ENCODE data around the gene ADI1.

The ADI1 gene

DNA sequence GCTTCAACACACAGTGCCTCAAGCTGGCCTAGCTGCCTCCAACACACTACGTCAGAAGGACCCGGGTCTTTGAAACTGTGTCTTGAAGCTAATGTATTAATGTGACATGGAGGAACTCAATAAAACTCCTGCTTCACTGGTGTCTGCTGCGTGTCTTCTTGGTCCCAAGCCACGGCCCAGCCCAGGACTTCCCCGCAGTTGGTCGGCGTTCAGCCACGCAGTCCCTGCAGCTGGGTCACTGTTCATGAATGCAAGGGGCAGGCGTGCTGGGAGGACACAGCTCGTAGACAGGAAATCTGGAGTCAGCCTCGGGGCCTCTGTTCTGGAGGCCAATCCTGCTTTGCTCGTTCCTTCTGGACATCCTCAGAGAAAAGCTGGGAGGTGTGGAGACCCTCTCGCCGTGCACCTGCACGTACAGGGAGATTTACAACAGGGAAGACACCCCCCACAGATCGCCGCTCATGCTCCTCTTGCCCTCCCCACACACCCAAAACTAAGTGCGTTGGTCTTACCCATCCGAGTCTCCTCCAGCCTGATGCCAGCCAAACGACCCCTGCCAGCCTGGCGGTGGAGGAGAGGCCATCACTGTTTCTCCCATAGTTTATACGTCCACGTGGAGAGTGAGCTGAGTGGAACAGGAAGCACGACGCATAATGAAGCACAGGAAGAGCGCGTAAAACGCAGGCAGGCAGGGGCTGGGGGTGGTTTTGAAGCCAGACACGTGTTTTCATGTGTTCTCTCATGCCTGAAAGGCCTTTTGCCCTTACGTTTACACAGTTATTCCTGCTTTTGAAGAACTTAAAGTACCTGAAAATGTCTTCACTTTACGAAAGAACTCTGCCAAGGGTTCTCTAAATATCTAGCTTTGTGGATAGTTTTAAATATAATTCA is 39.7 kb downstream of the ADI1 start:
- no peak for DNase-seq

DNA sequence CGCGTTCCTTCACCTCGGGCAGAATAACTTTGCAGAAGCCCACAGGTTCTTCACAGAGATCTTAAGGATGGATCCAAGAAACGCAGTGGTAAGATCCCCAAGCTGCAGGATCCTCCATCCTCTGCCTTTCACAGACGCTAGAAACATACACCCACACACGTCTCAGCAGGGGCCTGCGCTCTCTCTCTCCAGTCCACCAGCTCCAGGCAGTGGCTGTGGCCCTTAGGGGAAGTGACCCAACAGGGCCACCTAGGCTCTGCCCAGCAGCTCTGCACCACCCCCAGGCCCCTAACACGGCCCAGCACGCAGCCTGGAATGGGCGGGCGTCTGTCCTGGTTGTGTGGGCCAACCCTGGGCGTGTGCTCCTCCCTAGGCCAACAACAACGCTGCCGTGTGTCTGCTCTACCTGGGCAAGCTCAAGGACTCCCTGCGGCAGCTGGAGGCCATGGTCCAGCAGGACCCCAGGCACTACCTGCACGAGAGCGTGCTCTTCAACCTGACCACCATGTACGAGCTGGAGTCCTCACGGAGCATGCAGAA is 40.4 kb downstream of the ADI1 start:
- DNase-seq, result no peak

DNA sequence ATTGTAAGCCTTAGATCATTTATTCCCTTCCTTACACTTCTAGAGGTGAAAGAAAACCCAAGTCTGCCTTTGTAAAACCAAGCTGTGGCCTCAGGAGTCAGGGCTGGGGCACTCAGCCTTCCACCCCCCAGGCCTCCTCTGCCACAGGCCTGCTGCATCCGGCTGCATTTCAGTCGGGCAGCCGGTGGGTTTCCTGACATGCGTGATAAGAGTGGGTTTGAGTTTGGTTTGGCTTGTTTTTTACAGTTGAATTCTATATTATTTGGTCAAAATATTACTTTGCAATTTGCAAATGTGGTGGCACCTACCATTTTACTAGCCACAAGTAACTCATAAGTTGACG is 42.4 kb downstream of the ADI1 start:
- no peak for DNase-seq

DNA sequence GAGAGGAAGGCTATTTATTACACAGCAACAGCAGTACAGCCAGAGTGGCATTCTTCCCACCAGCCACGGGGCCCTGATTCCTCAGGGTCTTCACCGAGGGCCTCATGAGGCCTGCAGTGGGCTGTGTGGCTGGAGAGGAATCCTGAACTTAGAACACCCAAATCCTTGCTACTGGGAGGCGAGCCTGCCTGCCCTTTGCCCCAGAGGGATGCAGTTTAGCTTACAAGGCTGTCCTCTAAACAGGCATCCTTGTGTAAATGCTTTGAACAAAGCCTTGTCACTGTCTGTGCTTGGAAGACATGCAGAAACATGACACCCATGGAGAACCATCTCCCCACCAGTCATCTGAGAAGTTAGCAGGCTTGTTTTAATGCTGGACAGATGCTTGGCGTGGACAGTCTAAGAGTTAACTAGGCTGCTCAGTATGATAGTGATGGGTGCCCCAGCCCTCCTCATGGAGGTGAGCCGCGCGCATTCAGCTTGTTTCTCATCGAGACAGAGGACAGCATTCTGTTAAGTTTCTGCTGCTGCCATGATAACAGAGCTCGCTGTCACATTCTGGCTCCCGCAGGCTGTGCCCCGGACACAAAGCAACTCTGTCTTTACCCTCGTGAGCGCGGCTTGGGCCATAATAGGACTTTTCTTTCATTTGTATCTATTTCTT is 42.9 kb downstream of the ADI1 start:
- DNase-seq, result no peak

DNA sequence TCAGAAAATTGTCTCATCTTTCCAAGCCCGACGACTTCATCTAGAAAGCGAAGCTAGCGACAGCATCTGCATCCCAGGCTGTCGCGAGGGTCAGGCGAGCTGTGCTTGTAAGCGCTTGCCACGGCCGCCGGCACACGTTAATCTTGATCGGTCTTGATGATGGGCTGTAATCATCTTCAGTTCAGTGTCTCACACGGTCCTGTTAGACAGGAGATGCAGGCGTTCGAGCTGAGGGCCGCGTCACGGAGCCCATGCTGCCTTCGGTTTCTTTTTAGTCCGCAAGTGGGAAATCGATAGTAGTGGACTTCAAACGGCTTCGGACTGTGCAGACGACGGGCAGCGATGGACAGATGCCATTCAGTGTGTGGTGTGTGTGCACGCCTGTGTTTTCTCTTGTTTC is 43.6 kb downstream of the ADI1 start:
- DNase-seq, result no peak

DNA sequence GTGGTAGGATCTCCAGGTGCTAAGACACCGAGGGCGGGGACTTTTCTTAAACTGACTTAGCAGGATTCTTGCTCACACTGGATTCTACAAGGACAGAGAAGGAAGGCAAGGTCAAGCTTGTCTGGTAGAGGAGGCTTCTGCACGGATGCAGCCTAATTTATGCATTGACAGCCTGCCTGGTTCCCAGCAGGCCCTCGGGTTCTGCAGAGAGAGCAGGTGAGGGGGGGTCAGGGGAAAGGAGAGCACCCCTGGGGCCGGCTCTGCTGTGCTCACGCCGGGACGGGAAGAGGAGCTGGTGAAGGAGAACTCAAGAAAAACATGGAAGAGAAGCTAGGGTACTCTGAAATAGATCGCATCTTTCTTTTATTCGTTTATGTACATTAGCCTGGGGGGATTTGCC is 46.4 kb downstream of the ADI1 start:
- DNase-seq, result no peak

DNA sequence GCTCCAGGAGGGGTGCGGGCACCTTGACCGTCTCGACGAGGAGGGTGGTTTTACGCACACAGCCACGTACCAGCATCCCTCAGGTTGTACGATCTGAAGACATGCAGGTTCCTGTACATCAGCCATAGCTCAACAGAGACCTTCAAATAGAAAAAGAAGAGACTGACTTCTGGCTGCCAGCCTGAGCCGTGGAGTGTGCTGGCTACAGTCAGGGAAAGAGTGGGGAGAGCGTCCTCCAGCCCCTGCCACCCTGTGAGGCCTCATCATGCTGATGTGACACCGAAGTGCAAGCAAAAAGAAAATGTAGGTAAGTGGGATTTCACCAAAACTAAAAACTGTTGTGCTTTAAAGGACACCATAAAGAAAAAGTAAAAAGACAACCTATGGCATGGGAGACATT is 47.0 kb downstream of the ADI1 start:
- no peak for DNase-seq

DNA sequence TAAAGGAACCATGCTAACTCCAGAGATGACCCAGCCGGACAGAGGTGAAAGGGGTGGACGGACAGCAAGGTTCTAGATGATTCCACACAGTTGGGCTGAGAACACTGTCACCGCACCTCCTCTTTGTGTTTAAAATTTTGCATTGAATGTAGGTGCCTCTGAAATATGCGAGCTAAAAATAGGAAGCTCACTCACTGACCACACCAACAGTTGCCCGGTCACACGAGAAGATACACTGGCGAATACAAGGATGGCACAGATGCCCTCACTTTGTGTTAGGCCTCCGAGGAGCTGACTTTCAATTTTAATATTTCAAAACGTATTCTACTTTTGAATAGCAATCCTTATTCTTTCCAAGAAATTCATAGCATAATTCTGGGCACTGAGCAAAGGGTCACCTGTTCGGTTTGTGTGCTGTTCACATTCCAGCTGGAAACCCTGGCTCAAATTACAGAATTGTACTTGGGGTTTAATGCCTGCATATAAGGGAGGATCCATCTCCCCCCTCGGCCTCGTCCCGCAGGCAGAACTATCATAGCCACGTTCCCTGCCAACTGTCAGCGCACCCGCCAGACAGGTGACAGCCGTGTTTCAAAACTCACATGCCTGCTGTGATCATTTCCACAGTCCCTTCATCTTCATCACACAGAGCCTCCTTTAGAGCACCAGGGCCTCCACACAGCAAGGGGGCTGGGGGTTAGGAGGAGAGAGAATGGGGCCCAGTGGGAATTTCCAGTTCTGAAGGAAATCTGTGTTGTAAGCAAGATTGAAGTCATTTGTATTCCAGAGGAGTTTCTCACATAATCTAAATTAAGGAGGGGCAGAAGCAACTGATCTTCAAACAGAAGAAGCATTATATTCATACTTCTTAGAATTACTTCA is 48.2 kb downstream of the ADI1 start:
- DNase-seq, result no peak

DNA sequence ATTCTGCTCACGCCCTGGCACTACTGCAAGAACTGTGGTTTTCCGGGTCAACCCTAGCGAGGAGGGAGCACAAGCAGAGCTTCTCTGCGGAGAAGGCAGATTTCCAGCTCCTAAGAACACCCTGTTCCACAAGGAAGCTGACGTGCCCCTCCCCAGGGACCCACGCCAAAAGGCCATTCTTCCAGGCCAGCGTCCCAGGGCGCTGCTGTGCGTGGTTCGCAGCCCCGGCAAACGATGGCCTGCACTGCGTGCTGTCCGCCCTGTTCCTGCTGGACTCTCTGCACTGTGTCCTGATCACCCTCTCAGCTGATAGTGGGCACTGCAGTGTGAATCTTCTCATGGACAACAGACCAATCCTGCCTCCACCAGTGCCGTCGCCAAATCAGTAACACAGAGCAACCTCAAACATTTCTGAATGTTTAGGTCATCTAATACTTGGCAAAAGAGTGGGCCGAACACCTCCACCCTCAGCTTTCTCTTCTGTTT is 49.1 kb downstream of the ADI1 start:
- no peak for DNase-seq

DNA sequence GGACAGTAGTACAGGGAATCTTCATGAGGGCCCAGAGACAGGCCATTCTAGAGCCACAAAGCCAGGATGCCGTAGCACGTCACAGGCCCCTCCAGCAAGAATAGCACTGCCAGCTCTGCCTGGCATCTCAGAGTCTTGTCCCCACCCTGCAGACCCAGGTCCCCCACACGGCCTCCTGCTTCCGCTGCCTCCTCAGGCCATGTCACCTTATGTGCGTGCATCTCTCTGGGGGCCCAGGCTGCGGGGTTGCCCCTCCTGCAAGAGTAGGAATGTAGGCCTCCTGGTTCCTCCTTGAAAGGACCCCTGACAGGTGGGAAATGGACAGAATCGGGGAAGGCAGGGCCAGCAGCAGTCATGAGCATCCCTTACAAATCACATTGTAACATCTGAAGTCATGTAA is 49.8 kb downstream of the ADI1 start:
- no peak for DNase-seq

DNA sequence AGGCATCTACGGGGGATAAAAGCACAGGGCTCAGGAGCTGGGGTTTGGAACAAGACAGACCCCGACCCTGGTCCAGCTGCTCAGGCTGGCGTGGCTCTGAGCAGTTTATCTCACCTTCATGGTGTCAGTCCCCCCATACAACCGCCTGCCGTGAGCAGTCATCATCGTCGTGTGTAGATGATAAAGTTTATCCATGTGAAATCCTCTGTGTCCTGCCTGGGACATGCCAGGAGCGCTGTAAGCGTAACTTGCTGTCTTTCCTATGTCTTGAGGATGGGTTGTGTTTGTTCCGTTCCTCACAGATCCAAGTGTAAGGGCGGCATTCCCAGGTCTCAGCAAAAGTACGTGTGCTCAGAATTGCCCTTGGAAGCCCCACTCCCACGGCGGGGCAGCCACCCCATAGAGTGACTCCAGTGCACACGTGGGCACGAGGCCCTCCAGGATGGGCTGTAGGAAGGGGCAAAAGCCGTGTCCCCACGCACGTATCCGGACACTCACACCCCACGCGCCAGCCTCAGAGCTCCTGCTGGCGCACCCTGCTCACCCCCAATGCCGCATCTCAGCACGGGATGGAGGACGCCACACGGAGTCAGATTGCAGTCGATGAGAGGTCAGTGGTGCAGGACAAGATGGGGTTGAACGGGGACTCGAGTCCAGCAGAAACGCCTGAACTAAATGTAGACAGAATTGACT is 50.9 kb downstream of the ADI1 start:
- no peak for DNase-seq

DNA sequence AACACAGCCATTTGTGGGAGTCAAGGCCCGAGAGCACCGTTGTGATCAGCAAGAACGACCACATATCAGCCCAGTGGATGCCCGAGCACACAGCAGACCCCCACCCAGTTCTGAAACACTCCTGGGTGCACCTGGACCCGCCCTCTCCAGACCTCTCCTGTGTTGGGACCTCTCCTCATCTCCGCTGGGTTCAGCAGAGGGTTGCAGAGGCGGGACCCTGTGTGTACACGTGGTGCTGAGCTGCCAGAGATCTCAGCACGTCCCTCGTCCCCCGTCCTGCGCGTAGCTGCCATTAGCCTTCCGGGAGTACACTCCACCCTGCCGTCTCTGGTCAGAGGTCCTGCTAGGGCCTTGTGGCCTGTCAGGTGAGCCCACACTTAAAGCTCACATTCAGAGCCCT is 51.7 kb downstream of the ADI1 start:
- DNase-seq, result no peak

DNA sequence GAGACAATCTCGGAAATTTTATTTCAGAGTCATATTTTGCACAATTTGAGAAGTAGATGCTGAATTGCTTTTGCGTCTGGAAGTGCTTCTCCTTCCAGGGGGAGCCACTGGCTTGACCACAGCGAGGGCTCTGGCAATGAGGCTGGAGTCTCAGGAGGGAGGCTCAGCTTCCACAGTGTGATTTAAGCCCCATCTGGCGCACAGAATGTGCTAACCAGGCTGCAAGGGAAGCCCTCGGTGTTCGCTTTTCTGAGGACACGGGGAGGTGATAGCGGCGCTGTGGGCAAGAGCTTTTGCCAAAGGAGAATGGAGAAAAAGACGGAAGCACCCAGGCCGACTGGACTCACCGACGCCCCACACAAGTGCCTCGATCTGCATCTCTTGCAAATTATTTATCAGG is 52.4 kb downstream of the ADI1 start:
- DNase-seq, result no peak

DNA sequence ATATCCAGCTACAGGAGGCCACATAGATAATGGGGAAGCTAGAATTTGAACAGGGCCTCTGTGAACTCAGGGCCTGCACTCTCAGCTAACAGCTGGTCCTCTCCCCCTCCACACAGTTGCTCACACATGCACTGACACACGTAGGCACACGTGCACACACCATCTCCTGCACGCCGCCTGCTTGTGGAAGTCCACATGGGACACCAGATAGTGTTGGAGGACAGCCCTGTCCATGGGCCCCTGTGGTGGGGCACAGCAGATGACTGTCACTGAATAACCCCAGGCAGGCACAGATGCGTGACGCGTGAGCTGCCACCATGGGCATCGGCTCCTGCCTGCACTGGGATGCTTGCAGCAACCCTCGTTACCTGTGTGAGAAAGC is 52.9 kb downstream of the ADI1 start:
- DNase-seq, result no peak

DNA sequence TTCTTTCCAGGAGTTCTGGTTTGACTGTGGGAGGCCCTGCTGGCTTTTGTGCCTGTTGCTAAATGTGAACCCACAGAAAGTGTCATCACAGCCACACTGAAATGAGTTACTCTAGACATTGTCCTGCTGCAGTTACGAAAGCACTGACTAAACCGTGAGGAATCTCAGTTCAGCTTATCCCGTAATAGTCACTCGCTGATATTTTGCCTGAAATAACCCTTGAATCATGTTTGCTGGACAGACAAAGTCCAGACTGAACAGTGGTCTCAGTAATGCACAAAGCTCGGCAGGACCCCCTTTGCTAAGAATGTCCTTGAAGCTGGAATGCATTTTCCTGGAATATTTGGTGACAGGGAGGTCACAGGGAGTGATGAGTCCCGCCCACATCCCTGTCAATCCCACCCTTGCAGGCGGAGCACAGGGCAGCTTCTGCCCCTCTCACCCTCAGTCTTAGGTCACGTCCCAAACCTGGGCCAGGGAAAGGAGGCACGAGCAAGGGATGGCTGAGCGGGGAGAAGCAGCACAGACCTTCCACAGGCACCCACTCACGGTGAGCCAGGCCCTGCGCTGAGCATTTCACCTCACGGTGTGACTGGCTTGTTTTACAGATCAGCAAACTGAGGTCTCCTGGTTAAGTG is 53.4 kb downstream of the ADI1 start:
- no peak for DNase-seq

DNA sequence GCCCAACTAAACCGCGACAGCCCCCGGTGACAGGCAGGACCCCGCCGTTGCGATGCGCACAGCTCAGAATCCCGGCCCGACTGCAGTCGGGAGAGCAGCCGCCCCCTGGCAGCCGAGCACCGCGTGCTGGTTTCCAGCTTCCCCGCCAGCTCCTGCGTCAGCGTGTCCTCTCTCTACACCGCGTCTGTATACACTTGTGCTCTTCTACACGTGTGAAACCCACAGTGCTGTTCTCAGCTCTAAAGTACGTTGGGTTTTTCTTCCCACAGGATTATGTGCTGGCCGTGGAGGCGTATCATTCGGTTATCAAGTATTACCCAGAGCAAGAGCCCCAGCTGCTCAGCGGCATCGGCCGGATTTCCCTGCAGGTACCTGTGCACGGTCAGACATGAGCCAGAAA is 54.0 kb downstream of the ADI1 start:
- no peak for DNase-seq

DNA sequence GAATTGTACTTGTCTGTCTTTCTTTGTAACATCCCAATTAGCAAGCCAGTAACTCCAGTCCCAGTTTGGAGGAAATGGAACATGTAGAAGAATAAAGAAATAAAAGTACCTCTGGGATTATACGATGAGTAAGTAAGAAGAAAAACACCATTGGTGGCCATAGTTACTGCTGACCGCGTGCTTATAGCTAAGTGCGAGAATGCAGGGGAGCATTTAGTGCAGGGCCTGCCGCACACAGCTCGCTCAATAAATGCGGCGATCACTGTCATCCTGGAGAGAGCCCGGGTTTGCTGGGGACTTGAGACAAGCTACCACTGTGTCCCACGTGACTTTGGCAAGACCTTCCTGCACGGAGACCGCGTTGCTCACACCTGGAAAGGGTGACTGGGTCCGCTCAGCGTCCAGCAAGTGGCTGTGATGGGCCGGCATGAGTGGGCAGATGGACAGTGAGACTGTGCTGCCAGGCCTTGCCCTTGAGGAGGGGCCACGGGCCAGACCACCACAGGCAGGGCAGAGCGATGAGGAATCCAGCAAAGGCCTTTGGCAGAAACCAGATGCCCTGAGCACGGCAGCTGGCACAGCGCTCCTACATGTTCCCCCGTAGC is 54.8 kb downstream of the ADI1 start:
- DNase-seq, result no peak

DNA sequence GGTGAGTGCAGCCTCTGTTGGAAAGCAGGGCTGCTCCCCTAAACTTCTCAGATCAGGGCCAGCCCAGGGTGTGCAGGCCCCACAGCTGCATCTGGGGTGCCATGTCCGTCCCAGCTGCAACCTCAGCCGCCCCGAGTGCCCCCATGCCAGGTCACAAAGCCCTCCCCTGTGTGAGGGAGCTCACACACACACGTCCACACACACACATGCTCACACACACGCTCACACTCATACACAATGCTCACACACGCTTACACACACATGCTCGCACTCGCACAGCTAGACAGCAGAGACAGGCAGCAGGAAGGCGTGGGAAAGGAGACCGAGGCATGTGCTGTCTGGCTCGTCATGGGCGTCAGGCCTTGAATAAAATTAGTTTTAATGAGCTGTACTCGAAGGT is 55.4 kb downstream of the ADI1 start:
- DNase-seq, result no peak

DNA sequence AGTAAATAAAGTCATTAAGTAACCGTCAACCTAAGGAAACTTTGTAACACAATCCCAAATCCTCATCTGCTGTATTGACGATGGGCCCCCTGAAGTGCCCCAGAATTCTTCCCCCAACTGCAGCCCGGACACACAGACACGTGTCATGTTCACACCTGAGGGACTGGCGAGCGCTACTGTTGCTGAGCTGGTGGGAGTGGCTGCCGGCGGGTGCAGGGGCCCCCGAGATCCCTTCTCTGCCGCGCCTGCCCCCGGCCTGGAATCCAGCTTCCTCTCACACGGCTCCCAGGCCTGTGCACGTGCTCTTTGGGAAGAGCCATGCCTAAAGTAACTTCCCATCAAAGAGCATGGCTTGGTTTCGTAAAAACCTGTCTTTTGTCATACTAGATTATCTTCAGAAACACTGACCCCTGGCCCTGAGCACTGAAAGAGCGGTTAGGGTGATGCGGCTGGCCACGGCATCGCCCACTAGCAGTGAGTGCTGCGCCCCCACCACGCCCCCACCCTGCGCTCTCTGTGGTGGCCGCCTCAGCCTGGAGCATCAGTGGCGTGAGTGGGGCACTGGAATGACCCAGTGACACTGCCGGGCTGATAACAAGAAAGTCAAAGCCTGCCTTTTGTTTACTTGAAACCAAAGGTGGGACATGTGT is 56.0 kb downstream of the ADI1 start:
- DNase-seq, result no peak

DNA sequence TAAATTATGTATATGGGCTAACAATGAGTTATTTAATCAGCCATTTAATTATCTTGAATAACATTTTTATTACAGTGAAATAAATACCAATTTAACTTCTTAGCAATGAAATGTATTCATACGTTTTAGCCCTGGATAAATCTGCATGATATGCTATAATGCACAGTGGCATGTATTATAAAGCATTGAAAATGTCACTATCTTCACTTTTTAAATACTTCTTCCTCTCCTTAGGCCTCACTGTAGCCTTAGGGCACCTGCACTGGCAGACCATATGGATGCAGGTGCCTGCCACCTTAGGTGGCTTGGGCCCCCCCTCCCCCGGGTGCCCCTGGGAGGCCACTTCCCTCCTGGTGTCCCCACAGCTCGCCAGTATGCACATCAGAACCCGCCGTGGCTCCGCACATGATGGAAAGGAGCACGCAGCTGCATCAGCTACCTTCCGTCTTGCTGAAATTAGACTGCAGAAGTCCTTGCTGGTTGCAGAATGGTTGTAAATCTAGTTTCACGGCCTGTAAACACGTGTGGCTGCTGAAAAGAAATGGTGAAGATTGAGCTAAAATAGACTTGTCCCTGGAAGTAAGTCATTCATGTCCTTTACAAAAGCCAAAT is 56.7 kb downstream of the ADI1 start:
- DNase-seq, result no peak

Data from activated naive CD4-positive, alpha-beta T cell (primary cell).